Ascending aorta (tissue), 2 donors: ENCODE results near the gene SLC27A2. TPM values are rescaled to one million over a fixed set of nuclear protein-coding genes. Genes with fewer than 3 reads are reported as not detected.
"Not testable (repeated sequence)": the region's sequence is repeated elsewhere in the genome, so short reads cannot be mapped to it uniquely, and the experiment has no call there.

Experiments
- DNase-seq, 2 donors: peaks; one replicate each; pipeline ENCODE4 v3.0.0-alpha.2; 2019; ENCODE audit warnings: low spot score in 2 of 2
- H3K27ac ChIP-seq, 2 donors: fragments of 200-600 bp; sonication (generic); one replicate each; pipeline ENCODE4 v1.5.1; 2016 to 2017; ENCODE audit warnings: mild to moderate bottlenecking in 1 of 2
- H3K27me3 ChIP-seq: fragments of 200-600 bp; sonication (generic); one replicate; pipeline ENCODE4 v1.5.1; 2017
- H3K36me3 ChIP-seq, 2 donors: fragments of 200-600 bp; sonication (generic); one replicate each; pipeline ENCODE4 v1.5.1; 2016
- H3K4me1 ChIP-seq, 2 donors: fragments of 200-600 bp; sonication (generic); one replicate each; pipeline ENCODE4 v1.5.1; 2016 to 2017; ENCODE audit warnings: mild to moderate bottlenecking in 1 of 2
- H3K4me3 ChIP-seq, 2 donors: fragments of 200-600 bp; sonication (generic); one replicate each; pipeline ENCODE4 v1.5.1; 2016 to 2017; ENCODE audit warnings: mild to moderate bottlenecking in 1 of 2
- H3K9me3 ChIP-seq, 2 donors: fragments of 200-600 bp; sonication (generic); one replicate each; pipeline ENCODE4 v1.5.1; 2016
- intact Hi-C: fragments of 100-400 bp; cut with DNase I; formaldehyde crosslinking; loops from one replicate; pipeline ENCODE4 v1.15.1; 2023
- total RNA-seq: library from RNA; depleted of rRNA; stranded (reverse); fragments of >200 nt; gene quantifications from one replicate; pipeline ENCODE4 v1.1.0, GENCODE V29; 2016
- TF ChIP-seq, protein P1 (sequence below), 3 experiments: fragments of 200-600 bp in 2 of 3; fragments of 450-650 bp in 1 of 3; sonication (generic) in 2 of 3; IDR thresholded peaks; one replicate each; pipeline ENCODE4 v1.5.1; 2016 to 2019; ENCODE audit warnings: antibody characterized with exemption in 3 of 3, mild to moderate bottlenecking in 1 of 3, moderate library complexity in 1 of 3

The SLC27A2 gene
- total RNA-seq, 1 donor from 2014 or later = not detected

DNA sequence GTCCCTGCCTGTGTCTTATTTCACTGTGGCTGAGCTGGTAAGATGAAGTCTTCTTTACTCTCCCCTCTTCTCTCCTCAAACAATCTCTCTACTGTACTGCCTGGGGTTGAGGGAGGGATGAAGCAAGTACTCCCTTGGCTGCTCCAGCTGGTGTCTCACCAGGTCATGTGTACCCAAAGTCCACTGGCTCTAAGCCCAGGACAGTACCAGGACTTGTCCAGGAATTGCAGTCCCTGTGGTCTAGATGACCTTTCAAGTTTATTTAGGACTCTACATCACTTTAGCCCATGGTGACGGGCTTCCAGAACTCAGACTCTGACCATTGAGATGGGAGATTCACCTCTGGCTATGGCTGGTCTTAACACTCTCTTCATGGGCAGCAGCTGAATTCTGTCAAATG lies 17.5 kb upstream of the SLC27A2 start:
- no peaks in the 10 kb centered on the region for H3K4me1 ChIP-seq
- no peak for DNase-seq
- intact Hi-C loops = no loop called here
- no peaks in the 10 kb centered on the region for H3K27me3 ChIP-seq
- H3K27ac ChIP-seq = no peak overlapping the region
- no peaks in the 10 kb centered on the region for H3K36me3 ChIP-seq
- no peak overlapping the region for H3K4me3 ChIP-seq
- TF ChIP-seq, protein P1, sequence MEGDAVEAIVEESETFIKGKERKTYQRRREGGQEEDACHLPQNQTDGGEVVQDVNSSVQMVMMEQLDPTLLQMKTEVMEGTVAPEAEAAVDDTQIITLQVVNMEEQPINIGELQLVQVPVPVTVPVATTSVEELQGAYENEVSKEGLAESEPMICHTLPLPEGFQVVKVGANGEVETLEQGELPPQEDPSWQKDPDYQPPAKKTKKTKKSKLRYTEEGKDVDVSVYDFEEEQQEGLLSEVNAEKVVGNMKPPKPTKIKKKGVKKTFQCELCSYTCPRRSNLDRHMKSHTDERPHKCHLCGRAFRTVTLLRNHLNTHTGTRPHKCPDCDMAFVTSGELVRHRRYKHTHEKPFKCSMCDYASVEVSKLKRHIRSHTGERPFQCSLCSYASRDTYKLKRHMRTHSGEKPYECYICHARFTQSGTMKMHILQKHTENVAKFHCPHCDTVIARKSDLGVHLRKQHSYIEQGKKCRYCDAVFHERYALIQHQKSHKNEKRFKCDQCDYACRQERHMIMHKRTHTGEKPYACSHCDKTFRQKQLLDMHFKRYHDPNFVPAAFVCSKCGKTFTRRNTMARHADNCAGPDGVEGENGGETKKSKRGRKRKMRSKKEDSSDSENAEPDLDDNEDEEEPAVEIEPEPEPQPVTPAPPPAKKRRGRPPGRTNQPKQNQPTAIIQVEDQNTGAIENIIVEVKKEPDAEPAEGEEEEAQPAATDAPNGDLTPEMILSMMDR (IDR thresholded peaks at IDR 0.05) = no peak
- no peaks in the 10 kb centered on the region for H3K9me3 ChIP-seq

DNA sequence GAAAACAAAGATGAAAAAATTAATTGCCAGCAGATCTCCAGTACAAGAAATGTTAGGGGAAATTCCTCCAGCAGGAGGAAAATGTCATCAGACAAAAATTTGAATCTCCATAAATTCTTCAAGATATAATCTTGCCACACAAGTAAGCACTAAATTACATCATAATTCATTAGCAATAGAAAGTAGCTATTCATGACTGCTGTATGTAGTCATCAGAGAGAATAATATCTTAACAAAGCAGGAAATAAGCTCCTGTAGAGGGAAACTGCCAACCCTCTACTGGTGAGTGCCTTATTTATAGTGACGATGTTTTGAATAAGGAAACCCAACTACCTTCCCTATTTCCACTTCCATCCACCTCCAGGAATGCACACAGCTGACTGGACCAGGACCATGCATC lies 15.8 kb upstream of the SLC27A2 start:
- Histone ChIP-seq H3K36me3 (no peaks in the 10 kb centered on the region), H3K9me3 (no peaks in the 10 kb centered on the region), H3K27ac (no peak overlapping the region), H3K27me3 (no peaks in the 10 kb centered on the region), H3K4me3 (no peak overlapping the region), H3K4me1 (no peaks in the 10 kb centered on the region)
- DNase-seq = no peak
- TF ChIP-seq, protein P1 (IDR thresholded peaks at IDR 0.05) = no peak
- intact Hi-C loops = no loop called here

DNA sequence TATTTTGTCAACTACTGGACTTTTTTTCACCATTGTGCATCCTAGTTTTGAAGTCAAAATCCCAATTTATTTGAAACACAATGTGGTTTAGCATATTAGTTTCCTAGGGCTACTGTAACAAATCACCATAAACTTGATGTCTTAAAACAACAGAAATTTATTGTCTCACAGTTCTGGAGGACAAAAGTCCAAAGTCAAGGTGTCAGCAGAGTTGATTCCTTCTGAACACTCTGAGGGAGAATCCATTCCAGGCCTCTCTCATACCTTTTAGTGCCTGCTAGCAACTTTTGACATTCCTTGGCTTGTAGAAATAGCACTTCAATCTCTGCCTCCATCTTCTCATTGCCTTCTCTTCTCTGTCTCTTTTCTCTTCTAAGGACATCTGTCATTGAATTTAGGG lies 14.9 kb upstream of the SLC27A2 start:
- no peak overlapping the region for H3K4me3 ChIP-seq
- intact Hi-C loops = no loop called here
- no peak overlapping the region for H3K27ac ChIP-seq

DNA sequence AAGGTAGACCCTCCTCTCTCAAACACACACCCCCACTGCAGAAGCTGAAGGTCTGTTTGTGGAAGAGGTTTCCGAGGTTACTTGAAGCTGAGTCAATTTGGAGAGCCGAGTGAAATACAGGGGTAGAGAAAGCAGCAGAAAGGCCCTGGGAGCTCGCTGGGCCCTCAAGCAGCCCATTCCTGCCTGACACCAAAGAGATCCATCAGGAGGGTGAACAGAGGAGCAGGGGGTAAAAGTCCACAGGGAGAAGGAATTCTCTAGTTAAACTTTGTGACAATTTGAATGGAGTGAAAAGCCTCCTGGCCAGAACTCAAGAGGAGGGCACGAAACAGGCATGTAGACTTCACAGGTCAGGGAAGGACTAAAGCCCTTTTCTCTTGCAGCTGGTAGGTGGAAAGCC lies 13.6 kb upstream of the SLC27A2 start:
- no peaks in the 10 kb centered on the region for H3K27me3 ChIP-seq
- DNase-seq = no peak
- H3K4me1 ChIP-seq = no peaks in the 10 kb centered on the region
- TF ChIP-seq, protein P1 (IDR thresholded peaks at IDR 0.05) = no peak
- intact Hi-C loops = no loop called here
- no peaks in the 10 kb centered on the region for H3K9me3 ChIP-seq
- no peaks in the 10 kb centered on the region for H3K36me3 ChIP-seq
- no peak overlapping the region for H3K4me3 ChIP-seq
- H3K27ac ChIP-seq = no peak overlapping the region

More for the DNA sequence above, 14.9 kb upstream of the SLC27A2 start:
- Histone ChIP-seq H3K27me3 (no peaks in the 10 kb centered on the region), H3K4me1 (no peaks in the 10 kb centered on the region), H3K9me3 (no peaks in the 10 kb centered on the region), H3K36me3 (no peaks in the 10 kb centered on the region)
- TF ChIP-seq, protein P1 (IDR thresholded peaks at IDR 0.05) = no peak
- DNase-seq = no peak

DNA sequence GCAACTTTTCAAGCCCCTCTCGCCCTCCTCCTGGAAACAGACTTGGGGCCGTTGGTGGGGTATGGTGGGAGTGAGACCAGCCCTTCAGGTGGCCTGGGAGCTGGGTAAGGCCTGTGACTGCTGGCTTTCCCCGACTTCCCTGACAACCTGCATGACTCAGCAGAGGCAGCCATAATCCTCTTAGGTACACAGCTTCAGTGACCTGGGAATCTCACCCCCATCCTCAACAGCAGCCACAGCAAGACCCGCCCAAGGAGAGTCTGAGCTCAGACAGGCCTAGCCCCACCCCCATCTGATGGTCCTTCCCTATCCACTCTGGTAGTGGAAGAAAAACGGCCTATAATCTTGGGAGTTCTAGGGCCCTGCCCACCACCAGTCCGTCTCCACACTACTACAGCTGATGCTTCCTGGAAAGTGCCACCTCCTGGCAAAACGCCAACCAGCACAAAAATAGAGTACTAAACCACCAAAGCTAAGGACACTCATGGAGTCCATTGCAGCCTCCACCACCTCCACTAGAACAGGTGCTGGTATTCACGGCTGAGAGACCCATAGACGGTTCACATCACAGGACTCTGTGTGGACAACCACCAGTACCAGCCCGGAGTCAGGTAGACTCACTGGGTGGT lies 13.1 kb upstream of the SLC27A2 start:
- Histone ChIP-seq H3K4me1 (no peaks in the 10 kb centered on the region), H3K4me3 (no peak overlapping the region), H3K27ac (no peak overlapping the region), H3K36me3 (no peaks in the 10 kb centered on the region), H3K9me3 (no peaks in the 10 kb centered on the region), H3K27me3 (no peaks in the 10 kb centered on the region)
- TF ChIP-seq, protein P1 (IDR thresholded peaks at IDR 0.05) = no peak
- intact Hi-C loops = no loop called here
- DNase-seq = no peak

DNA sequence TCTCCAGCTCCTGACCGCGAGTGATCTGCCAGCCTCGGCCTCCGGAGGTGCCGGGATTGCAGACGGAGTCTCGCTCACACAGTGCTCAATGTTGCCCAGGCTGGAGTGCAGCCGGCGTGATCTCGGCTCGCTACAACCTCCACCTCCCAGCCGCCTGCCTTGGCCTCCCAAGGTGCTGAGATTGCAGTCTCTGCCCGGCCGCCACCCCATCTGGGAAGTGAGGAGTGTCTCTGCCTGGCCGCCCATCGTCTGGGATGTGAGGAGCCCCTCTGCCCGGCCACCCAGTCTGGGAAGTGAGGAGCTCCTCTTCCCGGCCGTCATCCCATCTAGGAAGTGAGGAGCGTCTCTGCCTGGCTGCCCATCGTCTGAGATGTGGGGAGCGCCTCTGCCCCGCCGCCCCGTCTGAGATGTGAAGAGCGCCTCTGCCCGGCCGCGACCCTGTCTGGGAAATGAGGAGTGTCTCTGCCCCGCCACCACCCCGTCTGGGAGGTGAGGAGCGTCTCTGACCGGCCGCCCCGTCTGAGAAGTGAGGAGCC lies 9.6 kb upstream of the SLC27A2 start:
- H3K27me3 ChIP-seq, H3K4me1 ChIP-seq, H3K27ac ChIP-seq, H3K4me3 ChIP-seq, H3K9me3 ChIP-seq, intact Hi-C loops, H3K36me3 ChIP-seq, DNase-seq: not testable (repeated sequence)
